Transverse colon (tissue), 4 donors: ENCODE results near the gene HOXA4.

Experiments
- CTCF ChIP-seq, 5 experiments: fragments of 200-600 bp in 3 of 5; fragments of 450-650 bp in 2 of 5; sonication (generic) in 3 of 5; IDR thresholded peaks; 1 replicate in 2 of 5; 2 replicates in 3 of 5; pipeline ENCODE4 v1.5.1; 2016 to 2017; ENCODE audit warnings: antibody characterized with exemption in 5 of 5, inconsistent platforms in 3 of 5, mild to moderate bottlenecking in 2 of 5, moderate library complexity in 1 of 5
- EP300 ChIP-seq: sonication (generic); formaldehyde crosslinking; IDR thresholded peaks from one replicate; pipeline ENCODE4 v1.6.1; 2017; ENCODE audit warnings: antibody characterized with exemption, low read depth
- POLR2A ChIP-seq: fragments of 450-650 bp; IDR thresholded peaks from one replicate; pipeline ENCODE4 v1.6.1; 2016; ENCODE audit warnings: antibody characterized with exemption, mild to moderate bottlenecking, moderate library complexity
- POLR2AphosphoS5 ChIP-seq, 3 donors: sonication (generic); formaldehyde crosslinking; IDR thresholded peaks; one replicate each; pipeline ENCODE4 v1.6.1; 2016; ENCODE audit warnings: antibody characterized with exemption in 3 of 3

GRCh38 chr7:27176962-27177794, 46.6 kb upstream of the HOXA4 start:
- TF ChIP-seq POLR2A (no peak), CTCF (IDR thresholded peaks at IDR 0.05) (no peak), EP300 (no peak), POLR2AphosphoS5 (IDR thresholded peaks at IDR 0.05) (no peak)
